ENCODE measurements around the gene LIPN.
"Not testable (repeated sequence)": the region's sequence is repeated elsewhere in the genome, so short reads cannot be mapped to it uniquely, and the experiment has no call there.

LIPN gene

DNA sequence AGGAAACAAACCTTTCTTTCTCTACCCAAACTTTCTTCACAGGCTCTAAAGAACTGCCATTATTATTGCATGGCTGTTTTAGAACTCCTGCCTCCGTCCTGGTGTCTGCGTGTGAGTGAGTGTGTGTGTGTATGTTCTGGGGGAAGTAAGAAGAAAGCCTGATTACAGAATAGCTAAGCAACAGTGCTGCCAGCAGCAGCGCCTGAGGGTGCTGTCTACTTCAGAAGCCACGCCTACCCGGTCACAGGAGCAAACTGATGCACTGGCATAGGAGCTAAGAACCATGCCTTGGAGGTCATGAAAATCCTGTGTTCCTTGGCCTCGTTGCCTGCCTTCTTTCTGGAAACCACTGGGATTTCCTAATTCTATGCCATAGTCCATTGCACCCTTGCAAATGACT lies 28.5 kb upstream of the LIPN start:
- ChIA-PET POLR2A (ENCODE audit: low non-redundant PET) (no interaction called here), CTCF (interaction anchor here (0.7 kb wide), 1 partner anchor 12 kb away, joined by 3 read pairs; no protein-coding TSS in a partner anchor)
- DNase-seq (ENCODE audit: low spot score) = no peak
- TF ChIP-seq, protein P1, sequence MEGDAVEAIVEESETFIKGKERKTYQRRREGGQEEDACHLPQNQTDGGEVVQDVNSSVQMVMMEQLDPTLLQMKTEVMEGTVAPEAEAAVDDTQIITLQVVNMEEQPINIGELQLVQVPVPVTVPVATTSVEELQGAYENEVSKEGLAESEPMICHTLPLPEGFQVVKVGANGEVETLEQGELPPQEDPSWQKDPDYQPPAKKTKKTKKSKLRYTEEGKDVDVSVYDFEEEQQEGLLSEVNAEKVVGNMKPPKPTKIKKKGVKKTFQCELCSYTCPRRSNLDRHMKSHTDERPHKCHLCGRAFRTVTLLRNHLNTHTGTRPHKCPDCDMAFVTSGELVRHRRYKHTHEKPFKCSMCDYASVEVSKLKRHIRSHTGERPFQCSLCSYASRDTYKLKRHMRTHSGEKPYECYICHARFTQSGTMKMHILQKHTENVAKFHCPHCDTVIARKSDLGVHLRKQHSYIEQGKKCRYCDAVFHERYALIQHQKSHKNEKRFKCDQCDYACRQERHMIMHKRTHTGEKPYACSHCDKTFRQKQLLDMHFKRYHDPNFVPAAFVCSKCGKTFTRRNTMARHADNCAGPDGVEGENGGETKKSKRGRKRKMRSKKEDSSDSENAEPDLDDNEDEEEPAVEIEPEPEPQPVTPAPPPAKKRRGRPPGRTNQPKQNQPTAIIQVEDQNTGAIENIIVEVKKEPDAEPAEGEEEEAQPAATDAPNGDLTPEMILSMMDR (conservative IDR thresholded peaks at IDR 0.05; ENCODE audit: low read depth) = no peak
- no peak overlapping the region for H3K27ac ChIP-seq

GRCh38 chr10:88733215-88733614 lies 26.6 kb upstream of the LIPN start:
- no peak overlapping the region for H3K27ac ChIP-seq
- ChIA-PET POLR2A (ENCODE audit: low non-redundant PET) (no interaction called here), CTCF (interaction anchor here (0.6 kb wide), 1 partner anchor 701 kb away, joined by 5 read pairs; no protein-coding TSS in a partner anchor)
- DNase-seq (ENCODE audit: low spot score) = no peak
- TF ChIP-seq, protein P1 (conservative IDR thresholded peaks at IDR 0.05; ENCODE audit: low read depth) = no peak

DNA sequence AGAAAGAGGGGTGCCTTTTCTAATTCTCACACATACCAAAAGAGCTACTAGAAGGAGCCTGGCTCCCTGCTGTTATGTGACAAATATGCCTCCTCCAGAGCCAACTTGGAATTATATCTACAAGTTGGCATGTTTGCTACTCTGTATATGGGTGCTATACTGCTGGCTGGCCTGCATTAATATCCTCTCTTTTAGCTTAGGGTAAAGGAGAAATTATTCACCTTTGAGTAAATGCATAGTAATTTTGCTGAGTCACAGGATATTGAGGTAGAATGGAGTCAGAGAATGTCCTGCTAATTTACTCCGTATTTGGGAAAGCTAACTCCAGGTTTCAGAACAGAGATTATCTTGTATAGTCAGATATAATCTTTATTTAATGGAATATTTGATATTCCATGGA lies 24.2 kb upstream of the LIPN start:
- ChIA-PET POLR2A (ENCODE audit: low non-redundant PET) (no interaction called here), CTCF (interaction anchor here (0.6 to 0.9 kb wide), 2 partner anchors 170 to 236 kb away, joined by 3 read pairs; no protein-coding TSS in a partner anchor)
- DNase-seq (ENCODE audit: low spot score) = peak; percentile 26
- no peak overlapping the region for H3K27ac ChIP-seq
- TF ChIP-seq, protein P1 (conservative IDR thresholded peaks at IDR 0.05; ENCODE audit: low read depth) = no peak

GRCh38 chr10:88741921-88742320 lies 17.9 kb upstream of the LIPN start:
- ChIA-PET POLR2A (ENCODE audit: low non-redundant PET) (interaction anchor here (0.6 kb wide), 1 partner anchor 1980 kb away, joined by 4 read pairs; no protein-coding TSS in a partner anchor), CTCF (interaction anchor here (0.8 kb wide), 1 partner anchor 352 kb away, joined by 3 read pairs; no protein-coding TSS in a partner anchor)
- DNase-seq (ENCODE audit: low spot score); H3K27ac ChIP-seq: not testable (repeated sequence)

GRCh38 chr10:88742448-88742847 lies 17.4 kb upstream of the LIPN start:
- TF ChIP-seq, protein P1 (conservative IDR thresholded peaks at IDR 0.05; ENCODE audit: low read depth) = no peak
- DNase-seq (ENCODE audit: low spot score) = no peak
- ChIA-PET CTCF (interaction anchor here (0.8 kb wide), 1 partner anchor 353 kb away, joined by 3 read pairs; no protein-coding TSS in a partner anchor), POLR2A (ENCODE audit: low non-redundant PET) (no interaction called here)
- H3K27ac ChIP-seq = no peak overlapping the region

DNA sequence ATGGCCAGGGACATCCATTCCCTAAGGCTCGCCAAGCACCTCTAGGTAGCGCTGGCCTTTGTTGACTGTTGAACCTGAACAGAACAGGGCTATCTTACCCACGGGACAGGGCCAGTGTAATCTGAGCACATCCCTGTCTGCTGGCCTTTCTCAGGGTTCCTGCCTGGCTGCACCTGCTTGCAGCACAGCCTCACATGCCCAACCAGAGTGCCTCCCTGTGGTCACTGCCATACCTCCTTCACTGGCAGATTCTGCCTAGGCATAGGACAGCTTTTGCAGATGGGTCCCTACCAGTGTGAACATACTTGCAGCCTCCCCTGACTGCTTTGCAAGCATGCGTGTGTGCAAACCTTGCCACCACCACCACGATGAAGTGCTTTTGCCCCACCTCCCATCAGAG lies 15.8 kb upstream of the LIPN start:
- H3K27ac ChIP-seq = no peak overlapping the region
- POLR2A ChIA-PET (ENCODE audit: low non-redundant PET) = no interaction called here
- TF ChIP-seq, protein P1 (conservative IDR thresholded peaks at IDR 0.05; ENCODE audit: low read depth) = no peak
- no peak for DNase-seq (ENCODE audit: low spot score)
- CTCF ChIA-PET = interaction anchor here (0.6 kb wide), 1 partner anchor 22 kb away, joined by 4 read pairs; no protein-coding TSS in a partner anchor

- POLR2A ChIA-PET (ENCODE audit: low non-redundant PET) = no interaction called here
Observed at GRCh38 chr10:88745633-88746032, 14.2 kb upstream of the LIPN start.

More at GRCh38 chr10:88745633-88746032, 14.2 kb upstream of the LIPN start:
- TF ChIP-seq, protein P1 (conservative IDR thresholded peaks at IDR 0.05; ENCODE audit: low read depth) = no peak
- DNase-seq (ENCODE audit: low spot score) = no peak
- CTCF ChIA-PET = no interaction called here
- no peak overlapping the region for H3K27ac ChIP-seq

All from RWPE1 (cell line).